Stimulated activated CD8-positive, alpha-beta memory T cell treated with anti-CD3 and anti-CD28 coated beads, Interleukin-4, amount 100 ng/mL, for 48 hours (primary cell): ENCODE measurements around the gene HINT2.

Source experiments
- DNase-seq: peaks from one replicate; pipeline ENCODE4 v3.0.0-alpha.2; 2020

The HINT2 gene

GRCh38 chr9:35814841-35815543 lies at the start of gene HINT2:
HINT2 (minus strand) TSS chr9:35815042; CDS start chr9:35814979, 63 bp downstream.
- peak; percentile 98 for DNase-seq

GRCh38 chr9:35863583-35863982 lies 48.7 kb upstream of the HINT2 start:
- DNase-seq = peak; percentile 14

- DNase-seq = no peak
Measured at GRCh38 chr9:35862328-35862727, 47.5 kb upstream of the HINT2 start.

DNA sequence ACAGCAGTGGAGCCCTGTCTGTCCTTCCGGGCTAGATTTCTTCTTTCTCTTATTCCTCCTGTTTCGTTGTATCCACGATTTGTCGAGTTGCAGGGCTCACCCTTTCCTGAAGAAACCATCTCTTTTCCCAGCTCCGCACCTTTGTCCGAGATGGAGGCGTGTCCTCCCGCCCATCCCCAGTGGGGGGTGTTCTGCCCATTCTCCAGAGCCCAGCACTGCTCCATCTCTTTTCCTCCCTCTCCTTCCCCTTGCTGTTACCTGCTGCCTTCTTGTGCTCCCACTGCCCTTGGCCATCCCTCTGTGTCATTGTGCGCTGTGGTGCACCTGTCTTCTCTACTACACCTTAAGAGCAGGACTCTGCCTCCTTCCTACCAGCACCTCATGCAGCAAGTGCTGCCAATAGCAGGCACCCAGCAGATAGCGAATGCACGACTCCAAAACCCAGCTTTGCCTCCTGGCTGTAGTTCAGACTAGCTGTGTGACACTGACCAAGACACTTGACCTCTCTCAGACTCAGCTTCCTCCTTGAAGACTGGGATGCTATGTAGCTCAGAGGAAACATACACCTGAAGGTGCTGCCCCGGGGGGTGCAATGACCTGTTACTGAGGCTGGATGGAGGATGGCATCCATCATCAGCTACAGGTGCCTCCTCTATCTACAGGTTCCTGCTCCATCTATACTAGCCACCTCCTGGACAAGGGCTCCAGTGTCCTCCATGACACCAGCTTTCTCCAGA lies 46.5 kb upstream of the HINT2 start:
- peak; percentile 12 for DNase-seq

- DNase-seq = peak; percentile 1
Measured at GRCh38 chr9:35859990-35860339, 45.1 kb upstream of the HINT2 start.

DNA sequence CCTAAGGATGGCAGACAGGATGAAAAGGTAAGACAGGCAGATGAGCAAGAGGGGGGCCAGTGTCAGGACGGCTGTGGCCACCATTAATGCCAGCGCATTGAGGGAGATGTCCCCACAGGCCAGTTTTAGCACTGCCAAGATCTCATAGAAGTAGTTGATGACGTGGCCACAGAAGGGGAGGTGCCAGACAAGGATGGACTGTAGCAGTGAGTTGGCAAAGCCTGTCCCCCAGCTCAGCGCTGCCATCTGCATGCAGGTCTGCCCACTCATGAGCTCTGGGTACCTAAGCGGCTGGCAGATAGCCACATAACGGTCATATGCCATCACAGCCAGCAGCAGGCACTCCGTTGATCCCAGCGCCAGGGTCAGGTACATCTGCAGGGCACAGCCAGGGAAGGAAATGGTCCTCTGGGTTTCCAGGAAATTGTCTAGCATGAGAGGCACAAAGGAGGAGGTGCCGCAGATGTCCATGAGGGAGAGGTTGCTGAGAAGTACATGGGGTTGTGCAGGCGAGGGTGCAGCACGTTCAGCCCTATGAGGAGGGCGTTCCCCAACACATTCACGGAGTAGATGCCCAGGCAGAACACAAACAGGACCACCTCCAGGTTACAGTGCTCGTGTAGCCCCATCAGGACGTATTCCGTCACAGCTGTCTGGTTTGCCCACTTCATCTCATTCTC lies 44.6 kb upstream of the HINT2 start:
- DNase-seq = peak; percentile 25

DNA sequence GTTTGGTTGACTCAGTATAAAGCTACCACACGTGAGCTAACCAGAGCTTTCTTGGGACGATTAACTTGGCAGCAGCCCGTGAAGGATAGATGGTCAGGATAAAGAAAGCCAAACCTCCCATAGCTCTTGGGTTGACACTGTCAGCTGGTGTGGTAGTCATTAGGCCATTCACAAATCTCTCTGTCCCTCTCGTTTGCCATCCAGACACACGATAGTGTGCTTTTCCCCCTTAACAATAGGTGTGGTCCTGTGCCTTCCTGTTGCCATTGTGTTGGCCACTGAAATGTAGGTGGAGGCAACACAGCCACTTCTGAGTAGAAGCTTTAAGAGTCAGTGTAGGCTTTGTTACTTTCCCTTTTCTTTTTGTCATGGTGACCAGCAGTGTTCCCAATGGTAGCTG lies 43.6 kb upstream of the HINT2 start:
- peak; percentile 7 for DNase-seq

GRCh38 chr9:35856882-35857281 lies 42.0 kb upstream of the HINT2 start:
- DNase-seq = peak; percentile 15

DNA sequence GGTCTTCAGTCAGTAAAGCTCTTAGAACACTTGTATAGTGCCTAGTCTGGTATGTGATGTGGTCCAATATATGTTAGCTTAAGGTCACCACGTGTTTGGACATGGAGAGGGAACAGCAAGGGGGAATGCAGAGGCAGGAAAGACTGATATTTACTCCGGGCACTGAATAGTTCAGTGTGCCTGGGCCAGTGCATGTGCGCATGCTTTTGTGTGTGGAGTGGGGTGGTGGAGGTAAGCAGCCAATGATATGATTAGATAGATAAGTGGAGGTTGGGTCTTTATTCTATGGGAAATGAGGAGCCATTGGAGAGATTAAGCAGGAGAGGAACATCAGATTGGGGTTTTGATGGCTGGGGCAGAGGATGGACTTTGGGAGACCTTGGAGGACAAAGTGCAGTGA lies 41.4 kb upstream of the HINT2 start:
- DNase-seq = peak; percentile 1

GRCh38 chr9:35854091-35854762 lies 39.4 kb upstream of the HINT2 start:
- peak; percentile 5 for DNase-seq

GRCh38 chr9:35852876-35853865 lies 38.3 kb upstream of the HINT2 start:
- DNase-seq = no peak

DNA sequence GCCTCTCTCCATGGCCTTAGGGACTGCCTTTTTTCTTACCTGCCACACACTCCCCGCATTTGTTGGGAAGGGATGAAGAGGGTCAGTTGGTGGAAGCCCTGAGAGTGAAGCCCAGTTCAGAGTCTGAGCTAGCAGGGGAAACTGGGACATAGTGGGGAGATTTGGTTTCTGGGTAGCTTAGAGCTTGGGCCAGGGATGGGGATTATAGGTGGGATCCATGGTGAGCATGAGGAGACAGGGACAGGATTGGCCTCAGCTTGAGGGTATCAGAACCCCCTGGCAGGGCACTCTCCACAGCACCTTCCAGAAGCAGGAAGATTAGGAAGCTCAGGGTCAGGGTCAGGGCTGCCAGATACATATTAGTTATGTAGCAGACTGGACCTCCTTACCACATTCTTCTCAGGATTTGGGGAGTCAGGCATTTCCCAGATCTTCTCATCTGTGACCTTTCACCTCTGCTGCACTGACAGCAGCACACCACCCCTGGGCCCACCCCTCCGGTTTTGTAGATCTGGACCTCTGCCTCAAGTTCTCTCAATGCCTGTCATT lies 37.5 kb upstream of the HINT2 start:
- DNase-seq = no peak

GRCh38 chr9:35847792-35848572 lies 33.1 kb upstream of the HINT2 start:
- DNase-seq = peak; percentile 63

- DNase-seq = no peak
Measured at GRCh38 chr9:35845824-35846771, 31.3 kb upstream of the HINT2 start.

GRCh38 chr9:35844628-35845270 lies 29.9 kb upstream of the HINT2 start:
- DNase-seq = no peak

DNA sequence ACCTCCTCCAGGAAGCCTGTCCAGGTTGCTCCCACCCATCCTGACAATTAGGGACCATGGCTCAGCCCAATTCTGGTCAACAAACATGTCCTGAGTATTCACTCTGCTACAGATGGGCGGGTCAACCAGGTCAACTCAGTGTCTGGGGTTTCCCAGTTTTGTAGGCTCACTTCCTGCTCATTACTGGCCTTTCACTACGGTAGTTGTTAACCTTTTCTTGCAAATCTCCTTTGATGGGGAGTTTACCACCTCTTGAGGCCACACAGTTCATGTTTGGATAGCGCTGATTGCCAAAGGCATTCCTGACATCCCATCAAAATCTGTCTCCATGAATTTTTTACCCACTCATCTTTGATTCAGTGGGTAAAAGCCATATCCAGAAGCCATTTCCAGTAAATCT lies 28.0 kb upstream of the HINT2 start:
- DNase-seq = no peak

GRCh38 chr9:35842020-35842745 lies 27.3 kb upstream of the HINT2 start:
- no peak for DNase-seq

- no peak for DNase-seq
Measured at GRCh38 chr9:35841645-35841900, 26.7 kb upstream of the HINT2 start.
